PFSK-1 (cell line): ENCODE data around the gene TBC1D8.

Experiments used
- POLR2AphosphoS5 ChIP-seq: IDR thresholded peaks from 2 replicates; pipeline ENCODE4 v1.6.1; 2012; ENCODE audit warnings: low read depth, mild to moderate bottlenecking, control low read depth, low read length, moderate library complexity
- SIN3A ChIP-seq: IDR thresholded peaks from 2 replicates; pipeline ENCODE4 v1.6.1; 2012; ENCODE audit warnings: mild to moderate bottlenecking, low read length, moderate library complexity, borderline replicate concordance; ENCODE audit not compliant: insufficient read depth
- TF ChIP-seq, protein P1 (sequence below), 2 experiments: IDR thresholded peaks; 2 replicates each; pipeline versions ENCODE4 v1.6.1 to v1.8.0; 2011 to 2012; ENCODE audit warnings: low read depth in 2 of 2, low read length in 2 of 2, control low read depth in 1 of 2, inconsistent platforms in 1 of 2, mild to moderate bottlenecking in 1 of 2, moderate library complexity in 1 of 2; ENCODE audit not compliant: insufficient read depth in 1 of 2

DNA sequence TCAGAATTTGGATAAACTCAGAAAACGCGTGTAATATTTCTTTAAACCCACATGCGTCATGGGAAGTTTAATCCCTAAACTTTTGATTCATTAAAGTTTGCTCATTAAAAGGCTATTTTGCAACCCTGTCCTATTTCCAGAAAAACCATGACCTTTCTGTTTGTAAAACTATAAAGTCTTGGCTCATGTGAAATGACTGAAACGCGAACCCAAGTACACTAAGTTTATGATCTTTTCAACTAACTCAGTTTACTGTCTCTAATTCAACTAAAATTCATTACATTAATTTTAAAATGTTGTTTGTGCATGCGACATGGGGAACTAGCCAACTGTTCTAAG lies 153.0 kb downstream of the TBC1D8 start:
- TF ChIP-seq, protein P1, sequence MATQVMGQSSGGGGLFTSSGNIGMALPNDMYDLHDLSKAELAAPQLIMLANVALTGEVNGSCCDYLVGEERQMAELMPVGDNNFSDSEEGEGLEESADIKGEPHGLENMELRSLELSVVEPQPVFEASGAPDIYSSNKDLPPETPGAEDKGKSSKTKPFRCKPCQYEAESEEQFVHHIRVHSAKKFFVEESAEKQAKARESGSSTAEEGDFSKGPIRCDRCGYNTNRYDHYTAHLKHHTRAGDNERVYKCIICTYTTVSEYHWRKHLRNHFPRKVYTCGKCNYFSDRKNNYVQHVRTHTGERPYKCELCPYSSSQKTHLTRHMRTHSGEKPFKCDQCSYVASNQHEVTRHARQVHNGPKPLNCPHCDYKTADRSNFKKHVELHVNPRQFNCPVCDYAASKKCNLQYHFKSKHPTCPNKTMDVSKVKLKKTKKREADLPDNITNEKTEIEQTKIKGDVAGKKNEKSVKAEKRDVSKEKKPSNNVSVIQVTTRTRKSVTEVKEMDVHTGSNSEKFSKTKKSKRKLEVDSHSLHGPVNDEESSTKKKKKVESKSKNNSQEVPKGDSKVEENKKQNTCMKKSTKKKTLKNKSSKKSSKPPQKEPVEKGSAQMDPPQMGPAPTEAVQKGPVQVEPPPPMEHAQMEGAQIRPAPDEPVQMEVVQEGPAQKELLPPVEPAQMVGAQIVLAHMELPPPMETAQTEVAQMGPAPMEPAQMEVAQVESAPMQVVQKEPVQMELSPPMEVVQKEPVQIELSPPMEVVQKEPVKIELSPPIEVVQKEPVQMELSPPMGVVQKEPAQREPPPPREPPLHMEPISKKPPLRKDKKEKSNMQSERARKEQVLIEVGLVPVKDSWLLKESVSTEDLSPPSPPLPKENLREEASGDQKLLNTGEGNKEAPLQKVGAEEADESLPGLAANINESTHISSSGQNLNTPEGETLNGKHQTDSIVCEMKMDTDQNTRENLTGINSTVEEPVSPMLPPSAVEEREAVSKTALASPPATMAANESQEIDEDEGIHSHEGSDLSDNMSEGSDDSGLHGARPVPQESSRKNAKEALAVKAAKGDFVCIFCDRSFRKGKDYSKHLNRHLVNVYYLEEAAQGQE (IDR thresholded peaks at IDR 0.05; ENCODE audit: insufficient read depth in 1 of 2, low read depth in 2 of 2, low read length in 2 of 2) = no peak
- no peak for TF ChIP-seq POLR2AphosphoS5
- TF ChIP-seq SIN3A = no peak
